ENCODE measurements around the gene AGAP1. TPM values are rescaled to one million over a fixed set of nuclear protein-coding genes. Genes with fewer than 3 reads are reported as not detected.

The AGAP1 gene
- polyA plus RNA-seq, 2 of the 4 experiments (the other 2 are of a cell fraction), result 20.2 to 21.9 TPM

DNA sequence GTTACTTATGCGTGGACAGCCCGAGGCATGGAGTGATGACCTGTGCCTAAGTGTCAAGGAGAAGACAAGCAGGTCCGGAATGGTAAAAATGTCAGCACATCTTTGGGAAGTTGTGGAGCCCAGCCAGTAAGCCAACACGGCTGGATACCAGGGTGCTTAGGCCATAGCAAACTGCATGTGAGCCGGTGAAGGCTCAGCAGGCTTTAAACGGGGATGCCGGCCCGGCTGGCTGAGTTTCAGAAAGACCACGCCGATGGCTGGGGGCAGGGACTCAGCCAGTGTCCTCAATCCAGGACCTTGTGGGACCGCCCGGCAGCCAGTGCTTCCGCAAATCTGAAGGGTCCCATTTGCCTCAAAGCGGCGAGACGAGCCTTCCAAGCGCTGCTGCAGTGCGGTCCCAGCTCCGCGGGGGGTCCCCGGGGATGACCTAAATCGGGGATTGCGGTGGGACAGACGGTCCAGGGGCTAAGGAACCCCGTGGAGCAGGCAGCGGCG, 946 bp upstream of the AGAP1 start:
- FAIRE-seq (no peak), ATAC-seq (no peak), DNase-seq (ENCODE audit: low read depth in 1 of 2, low spot score in 1 of 2) (no peak)
- POLR2A ChIA-PET, result no interaction called here
- peak overlapping the region; percentile 98 to 99 for H3K27ac ChIP-seq
- peak overlapping the region; percentile 86 for H3K4me2 ChIP-seq
- no peaks in the 10 kb centered on the region for H3K9me3 ChIP-seq
- CTCF ChIA-PET, result interaction anchor here (1.0 to 1.4 kb wide), 3 partner anchors 9 to 58 kb away, joined by 3 to 5 read pairs (median 3); no protein-coding TSS in a partner anchor
- peak overlapping the region; percentile 93; the same call in 2 of the 3 replicates for H3K4me3 ChIP-seq
- peaks cover 24% of the 10 kb centered on the region; the same call in 2 of the 3 replicates for H3K4me1 ChIP-seq
- WGBS (ENCODE audit: missing lambda C conversion rate), result 83% methylated on average over 18 of the region's 27 CpGs
- TF ChIP-seq NR3C1 (IDR thresholded peaks at IDR 0.05) (no peak), JUNB (IDR thresholded peaks at IDR 0.05) (no peak), RARB (CRISPR knock-in tag; IDR thresholded peaks at IDR 0.05) (no peak), HEYL (CRISPR knock-in tag; IDR thresholded peaks at IDR 0.05) (no peak), RFX5 (IDR thresholded peaks at IDR 0.05) (no peak), TFCP2L1 (CRISPR knock-in tag; IDR thresholded peaks at IDR 0.05) (no peak)
- TF ChIP-seq, protein P1, sequence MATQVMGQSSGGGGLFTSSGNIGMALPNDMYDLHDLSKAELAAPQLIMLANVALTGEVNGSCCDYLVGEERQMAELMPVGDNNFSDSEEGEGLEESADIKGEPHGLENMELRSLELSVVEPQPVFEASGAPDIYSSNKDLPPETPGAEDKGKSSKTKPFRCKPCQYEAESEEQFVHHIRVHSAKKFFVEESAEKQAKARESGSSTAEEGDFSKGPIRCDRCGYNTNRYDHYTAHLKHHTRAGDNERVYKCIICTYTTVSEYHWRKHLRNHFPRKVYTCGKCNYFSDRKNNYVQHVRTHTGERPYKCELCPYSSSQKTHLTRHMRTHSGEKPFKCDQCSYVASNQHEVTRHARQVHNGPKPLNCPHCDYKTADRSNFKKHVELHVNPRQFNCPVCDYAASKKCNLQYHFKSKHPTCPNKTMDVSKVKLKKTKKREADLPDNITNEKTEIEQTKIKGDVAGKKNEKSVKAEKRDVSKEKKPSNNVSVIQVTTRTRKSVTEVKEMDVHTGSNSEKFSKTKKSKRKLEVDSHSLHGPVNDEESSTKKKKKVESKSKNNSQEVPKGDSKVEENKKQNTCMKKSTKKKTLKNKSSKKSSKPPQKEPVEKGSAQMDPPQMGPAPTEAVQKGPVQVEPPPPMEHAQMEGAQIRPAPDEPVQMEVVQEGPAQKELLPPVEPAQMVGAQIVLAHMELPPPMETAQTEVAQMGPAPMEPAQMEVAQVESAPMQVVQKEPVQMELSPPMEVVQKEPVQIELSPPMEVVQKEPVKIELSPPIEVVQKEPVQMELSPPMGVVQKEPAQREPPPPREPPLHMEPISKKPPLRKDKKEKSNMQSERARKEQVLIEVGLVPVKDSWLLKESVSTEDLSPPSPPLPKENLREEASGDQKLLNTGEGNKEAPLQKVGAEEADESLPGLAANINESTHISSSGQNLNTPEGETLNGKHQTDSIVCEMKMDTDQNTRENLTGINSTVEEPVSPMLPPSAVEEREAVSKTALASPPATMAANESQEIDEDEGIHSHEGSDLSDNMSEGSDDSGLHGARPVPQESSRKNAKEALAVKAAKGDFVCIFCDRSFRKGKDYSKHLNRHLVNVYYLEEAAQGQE (IDR thresholded peaks at IDR 0.05), result no peak

DNA sequence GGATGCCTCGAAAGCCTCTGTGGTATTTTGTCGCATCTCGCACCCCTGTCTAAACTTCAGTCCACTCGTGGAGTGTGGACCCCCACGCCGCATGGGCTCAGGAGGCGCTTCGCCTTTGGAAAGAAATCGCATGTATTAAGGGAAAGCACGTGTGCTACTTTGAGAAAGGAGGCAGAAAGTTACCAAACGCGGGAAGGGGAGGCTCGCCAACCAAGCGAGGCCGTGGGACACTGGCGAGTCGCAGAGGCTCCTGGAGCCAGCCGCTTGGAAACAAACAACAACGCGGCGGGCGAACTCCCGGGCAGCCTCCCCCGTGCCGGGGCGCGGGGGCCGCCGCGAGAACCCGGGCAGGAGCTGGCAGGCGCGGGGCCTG, 455 bp upstream of the AGAP1 start:
- POLR2A ChIA-PET, result no interaction called here
- H3K27ac ChIP-seq, result peak overlapping the region; percentile 98 to 99

More for the DNA sequence above, 455 bp upstream of the AGAP1 start:
- Histone ChIP-seq H3K4me3 (peak overlapping the region; percentile 93), H3K9me3 (no peaks in the 10 kb centered on the region), H3K4me2 (peak overlapping the region; percentile 86), H3K4me1 (peaks cover 29% of the 10 kb centered on the region)
- ATAC-seq, result peak; percentile 44 to 50
- FAIRE-seq, result no peak
- 35% methylated on average over 18 of the region's 33 CpGs for WGBS (ENCODE audit: missing lambda C conversion rate)
- TF ChIP-seq TP53 (CRISPR knock-in tag; IDR thresholded peaks at IDR 0.05) (no peak), POLR2A (IDR thresholded peaks at IDR 0.05; ENCODE audit: low read length) (0 out of 2 replicates have a peak, but pooled peaks have one; percentile 2), RCOR1 (IDR thresholded peaks at IDR 0.05; ENCODE audit: low read depth, low read length) (no peak), EHF (CRISPR knock-in tag; IDR thresholded peaks at IDR 0.05) (no peak), RARB (CRISPR knock-in tag; IDR thresholded peaks at IDR 0.05) (no peak), EP300 (IDR thresholded peaks at IDR 0.05) (no peak), JUN (IDR thresholded peaks at IDR 0.05) (no peak), SMC3 (IDR thresholded peaks at IDR 0.05) (no peak), PHF8 (IDR thresholded peaks at IDR 0.05; ENCODE audit: borderline replicate concordance, low read depth) (peak; percentile 43; the same call in 1 of the 2 replicates), KDM5A (IDR thresholded peaks at IDR 0.05) (no peak), KDM1A (IDR thresholded peaks at IDR 0.05; ENCODE audit: low read depth) (no peak), FOSB (CRISPR knock-in tag; IDR thresholded peaks at IDR 0.05) (no peak), RFX5 (IDR thresholded peaks at IDR 0.05) (no peak), BHLHE40 (IDR thresholded peaks at IDR 0.05; ENCODE audit: low read depth, low read length) (no peak), POLR2AphosphoS2 (conservative IDR thresholded peaks at IDR 0.05; ENCODE audit: low read length) (no peak), CEBPB (IDR thresholded peaks at IDR 0.05) (no peak), RAD21 (conservative IDR thresholded peaks at IDR 0.05 in 1 of 2, IDR thresholded peaks at IDR 0.05 in 1 of 2) (no peak), NPAS2 (CRISPR knock-in tag; IDR thresholded peaks at IDR 0.05; ENCODE audit: borderline replicate concordance) (no peak), ZFP36 (IDR thresholded peaks at IDR 0.05; ENCODE audit: borderline replicate concordance, partially characterized antibody) (no peak), MYC (IDR thresholded peaks at IDR 0.05; ENCODE audit: borderline replicate concordance, low read length) (no peak)
- TF ChIP-seq, protein P2, sequence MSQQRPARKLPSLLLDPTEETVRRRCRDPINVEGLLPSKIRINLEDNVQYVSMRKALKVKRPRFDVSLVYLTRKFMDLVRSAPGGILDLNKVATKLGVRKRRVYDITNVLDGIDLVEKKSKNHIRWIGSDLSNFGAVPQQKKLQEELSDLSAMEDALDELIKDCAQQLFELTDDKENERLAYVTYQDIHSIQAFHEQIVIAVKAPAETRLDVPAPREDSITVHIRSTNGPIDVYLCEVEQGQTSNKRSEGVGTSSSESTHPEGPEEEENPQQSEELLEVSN (IDR thresholded peaks at IDR 0.05; ENCODE audit: borderline replicate concordance, low read depth), result peak; percentile 47; the same call in 1 of the 2 replicates
- TF ChIP-seq, protein P3, sequence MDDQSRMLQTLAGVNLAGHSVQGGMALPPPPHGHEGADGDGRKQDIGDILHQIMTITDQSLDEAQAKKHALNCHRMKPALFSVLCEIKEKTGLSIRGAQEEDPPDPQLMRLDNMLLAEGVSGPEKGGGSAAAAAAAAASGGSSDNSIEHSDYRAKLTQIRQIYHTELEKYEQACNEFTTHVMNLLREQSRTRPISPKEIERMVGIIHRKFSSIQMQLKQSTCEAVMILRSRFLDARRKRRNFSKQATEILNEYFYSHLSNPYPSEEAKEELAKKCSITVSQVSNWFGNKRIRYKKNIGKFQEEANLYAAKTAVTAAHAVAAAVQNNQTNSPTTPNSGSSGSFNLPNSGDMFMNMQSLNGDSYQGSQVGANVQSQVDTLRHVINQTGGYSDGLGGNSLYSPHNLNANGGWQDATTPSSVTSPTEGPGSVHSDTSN (IDR thresholded peaks at IDR 0.05), result no peak
- TF ChIP-seq, protein P4, sequence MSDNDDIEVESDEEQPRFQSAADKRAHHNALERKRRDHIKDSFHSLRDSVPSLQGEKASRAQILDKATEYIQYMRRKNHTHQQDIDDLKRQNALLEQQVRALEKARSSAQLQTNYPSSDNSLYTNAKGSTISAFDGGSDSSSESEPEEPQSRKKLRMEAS (IDR thresholded peaks at IDR 0.05), result peak; percentile 38; the same call in 1 of the 2 replicates
- TF ChIP-seq, protein P5, sequence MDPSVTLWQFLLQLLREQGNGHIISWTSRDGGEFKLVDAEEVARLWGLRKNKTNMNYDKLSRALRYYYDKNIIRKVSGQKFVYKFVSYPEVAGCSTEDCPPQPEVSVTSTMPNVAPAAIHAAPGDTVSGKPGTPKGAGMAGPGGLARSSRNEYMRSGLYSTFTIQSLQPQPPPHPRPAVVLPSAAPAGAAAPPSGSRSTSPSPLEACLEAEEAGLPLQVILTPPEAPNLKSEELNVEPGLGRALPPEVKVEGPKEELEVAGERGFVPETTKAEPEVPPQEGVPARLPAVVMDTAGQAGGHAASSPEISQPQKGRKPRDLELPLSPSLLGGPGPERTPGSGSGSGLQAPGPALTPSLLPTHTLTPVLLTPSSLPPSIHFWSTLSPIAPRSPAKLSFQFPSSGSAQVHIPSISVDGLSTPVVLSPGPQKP (IDR thresholded peaks at IDR 0.05; ENCODE audit: low read depth, low read length), result no peak
- TF ChIP-seq, protein P6, sequence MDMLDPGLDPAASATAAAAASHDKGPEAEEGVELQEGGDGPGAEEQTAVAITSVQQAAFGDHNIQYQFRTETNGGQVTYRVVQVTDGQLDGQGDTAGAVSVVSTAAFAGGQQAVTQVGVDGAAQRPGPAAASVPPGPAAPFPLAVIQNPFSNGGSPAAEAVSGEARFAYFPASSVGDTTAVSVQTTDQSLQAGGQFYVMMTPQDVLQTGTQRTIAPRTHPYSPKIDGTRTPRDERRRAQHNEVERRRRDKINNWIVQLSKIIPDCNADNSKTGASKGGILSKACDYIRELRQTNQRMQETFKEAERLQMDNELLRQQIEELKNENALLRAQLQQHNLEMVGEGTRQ (IDR thresholded peaks at IDR 0.05), result no peak
- TF ChIP-seq, protein P7, sequence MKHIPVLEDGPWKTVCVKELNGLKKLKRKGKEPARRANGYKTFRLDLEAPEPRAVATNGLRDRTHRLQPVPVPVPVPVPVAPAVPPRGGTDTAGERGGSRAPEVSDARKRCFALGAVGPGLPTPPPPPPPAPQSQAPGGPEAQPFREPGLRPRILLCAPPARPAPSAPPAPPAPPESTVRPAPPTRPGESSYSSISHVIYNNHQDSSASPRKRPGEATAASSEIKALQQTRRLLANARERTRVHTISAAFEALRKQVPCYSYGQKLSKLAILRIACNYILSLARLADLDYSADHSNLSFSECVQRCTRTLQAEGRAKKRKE (CRISPR knock-in tag; IDR thresholded peaks at IDR 0.05; ENCODE audit: low read depth), result no peak
- CTCF ChIA-PET, result interaction anchor here (1.0 to 1.4 kb wide), 3 partner anchors 9 to 59 kb away, joined by 3 to 5 read pairs (median 3); no protein-coding TSS in a partner anchor
- DNase-seq (ENCODE audit: low read depth in 1 of 2, low spot score in 1 of 2), result peak in 1 of 2 experiments; percentile 43

Data from A549 (cell line).